Measurements from ENCODE around the gene CUBN.

DNA sequence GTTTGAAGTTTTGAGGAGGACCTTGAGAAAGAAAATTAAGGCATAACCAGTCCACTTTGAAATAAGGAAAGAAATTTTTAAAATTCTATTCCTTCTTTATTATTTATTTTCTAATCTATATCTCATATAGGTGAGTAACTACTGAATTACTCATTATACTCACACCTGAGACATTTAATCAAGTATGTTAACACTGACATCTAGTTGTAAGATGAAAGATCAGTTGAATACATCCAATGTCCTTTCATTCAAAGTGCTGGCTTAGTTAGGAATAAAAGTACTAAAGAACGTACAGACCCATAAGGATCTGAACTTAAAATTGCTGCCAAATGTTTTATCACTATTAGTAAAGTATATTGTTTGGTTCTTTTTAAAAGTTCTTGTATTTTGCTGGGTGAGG is 48.4 kb upstream of the CUBN start:
- TF ChIP-seq, protein P1, sequence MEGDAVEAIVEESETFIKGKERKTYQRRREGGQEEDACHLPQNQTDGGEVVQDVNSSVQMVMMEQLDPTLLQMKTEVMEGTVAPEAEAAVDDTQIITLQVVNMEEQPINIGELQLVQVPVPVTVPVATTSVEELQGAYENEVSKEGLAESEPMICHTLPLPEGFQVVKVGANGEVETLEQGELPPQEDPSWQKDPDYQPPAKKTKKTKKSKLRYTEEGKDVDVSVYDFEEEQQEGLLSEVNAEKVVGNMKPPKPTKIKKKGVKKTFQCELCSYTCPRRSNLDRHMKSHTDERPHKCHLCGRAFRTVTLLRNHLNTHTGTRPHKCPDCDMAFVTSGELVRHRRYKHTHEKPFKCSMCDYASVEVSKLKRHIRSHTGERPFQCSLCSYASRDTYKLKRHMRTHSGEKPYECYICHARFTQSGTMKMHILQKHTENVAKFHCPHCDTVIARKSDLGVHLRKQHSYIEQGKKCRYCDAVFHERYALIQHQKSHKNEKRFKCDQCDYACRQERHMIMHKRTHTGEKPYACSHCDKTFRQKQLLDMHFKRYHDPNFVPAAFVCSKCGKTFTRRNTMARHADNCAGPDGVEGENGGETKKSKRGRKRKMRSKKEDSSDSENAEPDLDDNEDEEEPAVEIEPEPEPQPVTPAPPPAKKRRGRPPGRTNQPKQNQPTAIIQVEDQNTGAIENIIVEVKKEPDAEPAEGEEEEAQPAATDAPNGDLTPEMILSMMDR (IDR thresholded peaks at IDR 0.05) = peak; percentile 24; the same call in 1 of the 2 replicates
- TF ChIP-seq POLR2AphosphoS5 (IDR thresholded peaks at IDR 0.05; ENCODE audit: low read depth, low read length) (no peak), SIN3A (IDR thresholded peaks at IDR 0.05; ENCODE audit: borderline replicate concordance, insufficient read depth, low read depth, low read length) (no peak), TCF7L2 (IDR thresholded peaks at IDR 0.05; ENCODE audit: low read depth, low read length) (no peak)
- TF ChIP-seq, protein P2, sequence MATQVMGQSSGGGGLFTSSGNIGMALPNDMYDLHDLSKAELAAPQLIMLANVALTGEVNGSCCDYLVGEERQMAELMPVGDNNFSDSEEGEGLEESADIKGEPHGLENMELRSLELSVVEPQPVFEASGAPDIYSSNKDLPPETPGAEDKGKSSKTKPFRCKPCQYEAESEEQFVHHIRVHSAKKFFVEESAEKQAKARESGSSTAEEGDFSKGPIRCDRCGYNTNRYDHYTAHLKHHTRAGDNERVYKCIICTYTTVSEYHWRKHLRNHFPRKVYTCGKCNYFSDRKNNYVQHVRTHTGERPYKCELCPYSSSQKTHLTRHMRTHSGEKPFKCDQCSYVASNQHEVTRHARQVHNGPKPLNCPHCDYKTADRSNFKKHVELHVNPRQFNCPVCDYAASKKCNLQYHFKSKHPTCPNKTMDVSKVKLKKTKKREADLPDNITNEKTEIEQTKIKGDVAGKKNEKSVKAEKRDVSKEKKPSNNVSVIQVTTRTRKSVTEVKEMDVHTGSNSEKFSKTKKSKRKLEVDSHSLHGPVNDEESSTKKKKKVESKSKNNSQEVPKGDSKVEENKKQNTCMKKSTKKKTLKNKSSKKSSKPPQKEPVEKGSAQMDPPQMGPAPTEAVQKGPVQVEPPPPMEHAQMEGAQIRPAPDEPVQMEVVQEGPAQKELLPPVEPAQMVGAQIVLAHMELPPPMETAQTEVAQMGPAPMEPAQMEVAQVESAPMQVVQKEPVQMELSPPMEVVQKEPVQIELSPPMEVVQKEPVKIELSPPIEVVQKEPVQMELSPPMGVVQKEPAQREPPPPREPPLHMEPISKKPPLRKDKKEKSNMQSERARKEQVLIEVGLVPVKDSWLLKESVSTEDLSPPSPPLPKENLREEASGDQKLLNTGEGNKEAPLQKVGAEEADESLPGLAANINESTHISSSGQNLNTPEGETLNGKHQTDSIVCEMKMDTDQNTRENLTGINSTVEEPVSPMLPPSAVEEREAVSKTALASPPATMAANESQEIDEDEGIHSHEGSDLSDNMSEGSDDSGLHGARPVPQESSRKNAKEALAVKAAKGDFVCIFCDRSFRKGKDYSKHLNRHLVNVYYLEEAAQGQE (IDR thresholded peaks at IDR 0.05; ENCODE audit: insufficient read depth in 1 of 2, low read depth in 2 of 2, low read length in 1 of 2) = no peak

Measured in Panc1 (cell line).